WTC11 (cell line): ENCODE measurements around the gene NIP7. TPM values are rescaled to one million over a fixed set of nuclear protein-coding genes. Genes with fewer than 3 reads are reported as not detected.

Experiments
- ATAC-seq: fragments of 200-7000 bp; cut with Tn5 transposase; 2 replicates; pipeline ENCODE4 v1.10.0; 2021; ENCODE audit warnings: mild to moderate bottlenecking, moderate library complexity
- CTCF ChIA-PET: fragments of 300-600 bp; sonication (Branson Sonifier 250); formaldehyde crosslinking; loops from one replicate; lab custom pipeline; 2021; ENCODE audit warnings: antibody characterized with exemption; lab: Charles Lee
- POLR2A ChIA-PET: fragments of 350-600 bp; sonication (Branson Sonifier 250); formaldehyde crosslinking; loops from one replicate; lab custom pipeline; 2021; ENCODE audit warnings: antibody characterized with exemption; lab: Charles Lee
- DNase-seq: peaks from one replicate; pipeline ENCODE4 v3.0.0; 2021; ENCODE audit warnings: low spot score
- H3K27ac Mint-ChIP-seq: 2 replicates; pipeline ENCODE4 v1.8.0; 2021; ENCODE audit warnings: mixed read lengths
- H3K27me3 Mint-ChIP-seq: 2 replicates; pipeline ENCODE4 v1.8.0; 2021; ENCODE audit warnings: low read depth, mild to moderate bottlenecking, moderate library complexity, mixed read lengths
- H3K36me3 Mint-ChIP-seq: 2 replicates; pipeline ENCODE4 v1.8.0; 2021; ENCODE audit warnings: mixed read lengths
- H3K4me1 Mint-ChIP-seq: 2 replicates; pipeline ENCODE4 v1.8.0; 2022; ENCODE audit warnings: mixed read lengths
- H3K4me3 Mint-ChIP-seq: 2 replicates; pipeline ENCODE4 v1.8.0; 2021; ENCODE audit warnings: mild to moderate bottlenecking, moderate library complexity, mixed read lengths
- H3K9me3 Mint-ChIP-seq: 2 replicates; pipeline ENCODE4 v1.8.0; 2021; ENCODE audit warnings: mixed read lengths
- ARID4B ChIP-seq: sonication (generic); formaldehyde crosslinking; IDR thresholded peaks from 2 replicates; pipeline ENCODE4 v1.8.0; 2023; ENCODE audit warnings: missing genetic modification reagents, mild to moderate bottlenecking, borderline replicate concordance
- CREB1 ChIP-seq: sonication (generic); formaldehyde crosslinking; IDR thresholded peaks from 2 replicates; pipeline ENCODE4 v1.8.0; 2023; ENCODE audit warnings: mild to moderate bottlenecking, missing genetic modification reagents
- EMX1 ChIP-seq: fragments of 250-450 bp; sonication (Bioruptor Pico); IDR thresholded peaks from 2 replicates; pipeline ENCODE4 v1.8.0; 2021; ENCODE audit warnings: mild to moderate bottlenecking
- FOXJ3 ChIP-seq: sonication (generic); formaldehyde crosslinking; IDR thresholded peaks from 2 replicates; pipeline ENCODE4 v1.9.0; 2021; ENCODE audit warnings: missing genetic modification reagents, mild to moderate bottlenecking, borderline replicate concordance
- FOXK1 ChIP-seq: sonication (generic); formaldehyde crosslinking; IDR thresholded peaks from 2 replicates; pipeline ENCODE4 v1.8.0; 2022; ENCODE audit warnings: mild to moderate bottlenecking, moderate library complexity, missing genetic modification reagents
- MLX ChIP-seq: sonication (generic); formaldehyde crosslinking; IDR thresholded peaks from 2 replicates; pipeline ENCODE4 v1.8.1; 2023; ENCODE audit warnings: mild to moderate bottlenecking, missing genetic modification reagents, moderate library complexity
- NFYB ChIP-seq: sonication (generic); formaldehyde crosslinking; conservative IDR thresholded peaks from 2 replicates; pipeline ENCODE4 v1.8.0; 2022; ENCODE audit warnings: low read depth, missing genetic modification reagents
- NR1H2 ChIP-seq: sonication (generic); formaldehyde crosslinking; IDR thresholded peaks from 2 replicates; pipeline ENCODE4 v1.9.0; 2021; ENCODE audit warnings: mild to moderate bottlenecking, moderate library complexity, missing genetic modification reagents
- USF2 ChIP-seq: sonication (generic); formaldehyde crosslinking; IDR thresholded peaks from 2 replicates; pipeline ENCODE4 v1.8.1; 2023; ENCODE audit warnings: mild to moderate bottlenecking, missing genetic modification reagents, moderate library complexity
- ZBTB21 ChIP-seq: sonication (generic); formaldehyde crosslinking; IDR thresholded peaks from 2 replicates; pipeline ENCODE4 v1.8.1; 2023; ENCODE audit warnings: mild to moderate bottlenecking, missing genetic modification reagents, borderline replicate concordance
- ZNF512 ChIP-seq: sonication (generic); formaldehyde crosslinking; IDR thresholded peaks from 2 replicates; pipeline ENCODE4 v1.8.1; 2022; ENCODE audit warnings: missing genetic modification reagents, borderline replicate concordance
- total RNA-seq: library from RNA; stranded (reverse); gene quantifications from 3 replicates; pipeline ENCODE4 v1.2.3, GENCODE V29; 2021
- TF ChIP-seq, protein P1 (sequence below): fragments of 250-450 bp; sonication (Bioruptor Pico); IDR thresholded peaks from 2 replicates; pipeline ENCODE4 v2.1.2; 2022; ENCODE audit warnings: mild to moderate bottlenecking, moderate library complexity
- TF ChIP-seq, protein P2 (sequence below): sonication (generic); formaldehyde crosslinking; IDR thresholded peaks from 2 replicates; pipeline ENCODE4 v1.8.0; 2022; ENCODE audit warnings: mild to moderate bottlenecking, missing genetic modification reagents

NIP7 gene
- total RNA-seq, 1 experiment from 2014 or later, result 43.7 TPM

GRCh38 chr16:69311533-69312387, 27.8 kb upstream of the NIP7 start (continued):
- TF ChIP-seq ARID4B (CRISPR knock-in tag), result peak; percentile 78; the same call in 1 of the 2 replicates

- DNase-seq (no peak), ATAC-seq (no peak)
- Mint-ChIP-seq H3K9me3 (no peaks in the 10 kb centered on the region), H3K27ac (no peak overlapping the region), H3K27me3 (no peaks in the 10 kb centered on the region), H3K4me1 (peaks cover 9% of the 10 kb centered on the region), H3K4me3 (no peak overlapping the region), H3K36me3 (peaks cover 21% of the 10 kb centered on the region)
- TF ChIP-seq MLX (no peak), ZBTB21 (CRISPR knock-in tag) (no peak), FOXJ3 (no peak), CREB1 (CRISPR knock-in tag) (no peak), NR1H2 (CRISPR knock-in tag) (no peak), EMX1 (no peak), NFYB (CRISPR knock-in tag) (no peak), USF2 (CRISPR knock-in tag) (no peak), ZNF512 (CRISPR knock-in tag) (no peak), FOXK1 (no peak)
- TF ChIP-seq, protein P1, sequence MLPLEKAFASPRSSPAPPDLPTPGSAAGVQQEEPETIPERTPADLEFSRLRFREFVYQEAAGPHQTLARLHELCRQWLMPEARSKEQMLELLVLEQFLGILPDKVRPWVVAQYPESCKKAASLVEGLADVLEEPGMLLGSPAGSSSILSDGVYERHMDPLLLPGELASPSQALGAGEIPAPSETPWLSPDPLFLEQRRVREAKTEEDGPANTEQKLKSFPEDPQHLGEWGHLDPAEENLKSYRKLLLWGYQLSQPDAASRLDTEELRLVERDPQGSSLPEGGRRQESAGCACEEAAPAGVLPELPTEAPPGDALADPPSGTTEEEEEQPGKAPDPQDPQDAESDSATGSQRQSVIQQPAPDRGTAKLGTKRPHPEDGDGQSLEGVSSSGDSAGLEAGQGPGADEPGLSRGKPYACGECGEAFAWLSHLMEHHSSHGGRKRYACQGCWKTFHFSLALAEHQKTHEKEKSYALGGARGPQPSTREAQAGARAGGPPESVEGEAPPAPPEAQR (CRISPR knock-in tag), result no peak
- TF ChIP-seq, protein P2, sequence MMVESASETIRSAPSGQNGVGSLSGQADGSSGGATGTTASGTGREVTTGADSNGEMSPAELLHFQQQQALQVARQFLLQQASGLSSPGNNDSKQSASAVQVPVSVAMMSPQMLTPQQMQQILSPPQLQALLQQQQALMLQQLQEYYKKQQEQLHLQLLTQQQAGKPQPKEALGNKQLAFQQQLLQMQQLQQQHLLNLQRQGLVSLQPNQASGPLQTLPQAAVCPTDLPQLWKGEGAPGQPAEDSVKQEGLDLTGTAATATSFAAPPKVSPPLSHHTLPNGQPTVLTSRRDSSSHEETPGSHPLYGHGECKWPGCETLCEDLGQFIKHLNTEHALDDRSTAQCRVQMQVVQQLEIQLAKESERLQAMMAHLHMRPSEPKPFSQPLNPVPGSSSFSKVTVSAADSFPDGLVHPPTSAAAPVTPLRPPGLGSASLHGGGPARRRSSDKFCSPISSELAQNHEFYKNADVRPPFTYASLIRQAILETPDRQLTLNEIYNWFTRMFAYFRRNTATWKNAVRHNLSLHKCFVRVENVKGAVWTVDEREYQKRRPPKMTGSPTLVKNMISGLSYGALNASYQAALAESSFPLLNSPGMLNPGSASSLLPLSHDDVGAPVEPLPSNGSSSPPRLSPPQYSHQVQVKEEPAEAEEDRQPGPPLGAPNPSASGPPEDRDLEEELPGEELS (CRISPR knock-in tag), result no peak
- CTCF ChIA-PET, result no interaction called here
- POLR2A ChIA-PET, result no interaction called here
Observed at GRCh38 chr16:69313469-69313868, 26.1 kb upstream of the NIP7 start.
